ENCODE results near the gene ABCC1. TPM values are rescaled to one million over a fixed set of nuclear protein-coding genes. Genes with fewer than 3 reads are reported as not detected.

Gene ABCC1
- total RNA-seq, 1 experiment from 2014 or later = 23.6 TPM

GRCh38 chr16:16015849-16016248, 66.4 kb downstream of the ABCC1 start:
- Histone ChIP-seq H3K4me3 (ENCODE audit: low read length) (no peak overlapping the region), H3K9me2 (replicated peaks; ENCODE audit: insufficient read depth, low read length) (no peaks in the 10 kb centered on the region), H3K27me3 (ENCODE audit: low read length) (no peaks in the 10 kb centered on the region), H3K4me1 (ENCODE audit: low read length) (peaks cover 17% of the 10 kb centered on the region), H3K9me3 (ENCODE audit: low read length) (no peaks in the 10 kb centered on the region), H3K79me2 (ENCODE audit: low read length) (peaks cover 13% of the 10 kb centered on the region), H3K9ac (ENCODE audit: low read length) (no peak overlapping the region), H4K20me1 (ENCODE audit: insufficient read depth, low read depth, low read length) (no peaks in the 10 kb centered on the region), H3K36me3 (ENCODE audit: insufficient read depth, low read length) (peaks cover 6% of the 10 kb centered on the region; the same call in 1 of the 2 replicates), H2AFZ (ENCODE audit: low read length) (no peak overlapping the region), H3K27ac (ENCODE audit: low read length) (no peak overlapping the region), H3K4me2 (ENCODE audit: low read depth, low read length, poor library complexity, severe bottlenecking) (no peak overlapping the region)
- no peak for DNase-seq

GRCh38 chr16:16016388-16016964, 67.1 kb downstream of the ABCC1 start:
- no peaks in the 10 kb centered on the region for H4K20me1 ChIP-seq (ENCODE audit: insufficient read depth, low read depth, low read length)
- H3K79me2 ChIP-seq (ENCODE audit: low read length) = peaks cover 15% of the 10 kb centered on the region
- no peak for DNase-seq
- no peaks in the 10 kb centered on the region for H3K9me2 ChIP-seq (replicated peaks; ENCODE audit: insufficient read depth, low read length)
- no peaks in the 10 kb centered on the region for H3K9me3 ChIP-seq (ENCODE audit: low read length)
- H3K27ac ChIP-seq (ENCODE audit: low read length) = no peak overlapping the region
- peaks cover 24% of the 10 kb centered on the region for H3K4me1 ChIP-seq (ENCODE audit: low read length)
- H3K9ac ChIP-seq (ENCODE audit: low read length) = no peak overlapping the region
- H3K4me2 ChIP-seq (ENCODE audit: low read depth, low read length, poor library complexity, severe bottlenecking) = no peak overlapping the region
- no peak overlapping the region for H2AFZ ChIP-seq (ENCODE audit: low read length)
- peaks cover 6% of the 10 kb centered on the region; the same call in 1 of the 2 replicates for H3K36me3 ChIP-seq (ENCODE audit: insufficient read depth, low read length)
- H3K27me3 ChIP-seq (ENCODE audit: low read length) = no peaks in the 10 kb centered on the region
- H3K4me3 ChIP-seq (ENCODE audit: low read length) = no peak overlapping the region

- H2AFZ ChIP-seq (ENCODE audit: low read length) = no peak overlapping the region
- H3K4me3 ChIP-seq (ENCODE audit: low read length) = no peak overlapping the region
- no peaks in the 10 kb centered on the region for H4K20me1 ChIP-seq (ENCODE audit: insufficient read depth, low read depth, low read length)
- peaks cover 6% of the 10 kb centered on the region; the same call in 1 of the 2 replicates for H3K36me3 ChIP-seq (ENCODE audit: insufficient read depth, low read length)
- H3K9ac ChIP-seq (ENCODE audit: low read length) = no peak overlapping the region
- H3K4me2 ChIP-seq (ENCODE audit: low read depth, low read length, poor library complexity, severe bottlenecking) = no peak overlapping the region
- H3K79me2 ChIP-seq (ENCODE audit: low read length) = peaks cover 23% of the 10 kb centered on the region
- DNase-seq = no peak
- no peaks in the 10 kb centered on the region for H3K9me3 ChIP-seq (ENCODE audit: low read length)
- H3K9me2 ChIP-seq (replicated peaks; ENCODE audit: insufficient read depth, low read length) = no peaks in the 10 kb centered on the region
- H3K27ac ChIP-seq (ENCODE audit: low read length) = no peak overlapping the region
- H3K4me1 ChIP-seq (ENCODE audit: low read length) = peaks cover 37% of the 10 kb centered on the region
- H3K27me3 ChIP-seq (ENCODE audit: low read length) = no peaks in the 10 kb centered on the region
Observed at GRCh38 chr16:16017812-16018211, 68.4 kb downstream of the ABCC1 start.

- Histone ChIP-seq H3K4me2 (ENCODE audit: low read depth, low read length, poor library complexity, severe bottlenecking) (no peak overlapping the region), H3K27me3 (ENCODE audit: low read length) (no peaks in the 10 kb centered on the region), H3K4me1 (ENCODE audit: low read length) (peaks cover 43% of the 10 kb centered on the region), H3K9me3 (ENCODE audit: low read length) (no peaks in the 10 kb centered on the region), H3K9ac (ENCODE audit: low read length) (no peak overlapping the region), H3K36me3 (ENCODE audit: insufficient read depth, low read length) (peaks cover 6% of the 10 kb centered on the region; the same call in 1 of the 2 replicates), H2AFZ (ENCODE audit: low read length) (no peak overlapping the region), H4K20me1 (ENCODE audit: insufficient read depth, low read depth, low read length) (no peaks in the 10 kb centered on the region), H3K9me2 (replicated peaks; ENCODE audit: insufficient read depth, low read length) (no peaks in the 10 kb centered on the region), H3K27ac (ENCODE audit: low read length) (no peak overlapping the region), H3K4me3 (ENCODE audit: low read length) (no peak overlapping the region), H3K79me2 (ENCODE audit: low read length) (peaks cover 32% of the 10 kb centered on the region)
- no peak for DNase-seq
Observed at GRCh38 chr16:16018705-16019104, 69.3 kb downstream of the ABCC1 start.

- H3K4me2 ChIP-seq (ENCODE audit: low read depth, low read length, poor library complexity, severe bottlenecking) = no peak overlapping the region
- H3K9me2 ChIP-seq (replicated peaks; ENCODE audit: insufficient read depth, low read length) = no peaks in the 10 kb centered on the region
- DNase-seq = no peak
- peaks cover 6% of the 10 kb centered on the region; the same call in 1 of the 2 replicates for H3K36me3 ChIP-seq (ENCODE audit: insufficient read depth, low read length)
- H3K79me2 ChIP-seq (ENCODE audit: low read length) = peaks cover 36% of the 10 kb centered on the region
- H3K9ac ChIP-seq (ENCODE audit: low read length) = no peak overlapping the region
- H2AFZ ChIP-seq (ENCODE audit: low read length) = no peak overlapping the region
- H3K27me3 ChIP-seq (ENCODE audit: low read length) = no peaks in the 10 kb centered on the region
- peak overlapping the region; percentile 39 for H3K27ac ChIP-seq (ENCODE audit: low read length)
- H3K4me3 ChIP-seq (ENCODE audit: low read length) = no peak overlapping the region
- peaks cover 43% of the 10 kb centered on the region for H3K4me1 ChIP-seq (ENCODE audit: low read length)
- H4K20me1 ChIP-seq (ENCODE audit: insufficient read depth, low read depth, low read length) = no peaks in the 10 kb centered on the region
- H3K9me3 ChIP-seq (ENCODE audit: low read length) = no peaks in the 10 kb centered on the region
Observed at GRCh38 chr16:16019488-16019887, 70.1 kb downstream of the ABCC1 start.

- H2AFZ ChIP-seq (ENCODE audit: low read length) = no peak overlapping the region
- H3K4me2 ChIP-seq (ENCODE audit: low read depth, low read length, poor library complexity, severe bottlenecking) = peak overlapping the region; percentile 12
- H3K9me3 ChIP-seq (ENCODE audit: low read length) = no peaks in the 10 kb centered on the region
- DNase-seq = no peak
- H3K36me3 ChIP-seq (ENCODE audit: insufficient read depth, low read length) = peaks cover 6% of the 10 kb centered on the region; the same call in 1 of the 2 replicates
- peak overlapping the region; percentile 86 for H3K27ac ChIP-seq (ENCODE audit: low read length)
- no peaks in the 10 kb centered on the region for H4K20me1 ChIP-seq (ENCODE audit: insufficient read depth, low read depth, low read length)
- H3K9ac ChIP-seq (ENCODE audit: low read length) = peak overlapping the region; percentile 40; the same call in 1 of the 2 replicates
- H3K27me3 ChIP-seq (ENCODE audit: low read length) = no peaks in the 10 kb centered on the region
- peaks cover 43% of the 10 kb centered on the region for H3K4me1 ChIP-seq (ENCODE audit: low read length)
- H3K79me2 ChIP-seq (ENCODE audit: low read length) = peaks cover 40% of the 10 kb centered on the region
- H3K9me2 ChIP-seq (replicated peaks; ENCODE audit: insufficient read depth, low read length) = no peaks in the 10 kb centered on the region
- no peak overlapping the region for H3K4me3 ChIP-seq (ENCODE audit: low read length)
Observed at GRCh38 chr16:16020291-16020690, 70.9 kb downstream of the ABCC1 start.

GRCh38 chr16:16021020-16021419, 71.6 kb downstream of the ABCC1 start:
- H2AFZ ChIP-seq (ENCODE audit: low read length) = no peak overlapping the region
- H3K27ac ChIP-seq (ENCODE audit: low read length) = peak overlapping the region; percentile 86
- H4K20me1 ChIP-seq (ENCODE audit: insufficient read depth, low read depth, low read length) = no peaks in the 10 kb centered on the region; the same call in 1 of the 2 replicates
- no peaks in the 10 kb centered on the region for H3K9me3 ChIP-seq (ENCODE audit: low read length)
- peaks cover 43% of the 10 kb centered on the region for H3K4me1 ChIP-seq (ENCODE audit: low read length)
- peak overlapping the region; percentile 39 for H3K4me2 ChIP-seq (ENCODE audit: low read depth, low read length, poor library complexity, severe bottlenecking)
- H3K9me2 ChIP-seq (replicated peaks; ENCODE audit: insufficient read depth, low read length) = no peaks in the 10 kb centered on the region
- DNase-seq = peak; percentile 68
- H3K27me3 ChIP-seq (ENCODE audit: low read length) = no peaks in the 10 kb centered on the region
- H3K79me2 ChIP-seq (ENCODE audit: low read length) = peaks cover 43% of the 10 kb centered on the region
- H3K9ac ChIP-seq (ENCODE audit: low read length) = peak overlapping the region; percentile 43
- peaks cover 6% of the 10 kb centered on the region; the same call in 1 of the 2 replicates for H3K36me3 ChIP-seq (ENCODE audit: insufficient read depth, low read length)
- no peak overlapping the region for H3K4me3 ChIP-seq (ENCODE audit: low read length)

- no peak overlapping the region for H2AFZ ChIP-seq (ENCODE audit: low read length)
- peaks cover 41% of the 10 kb centered on the region for H3K79me2 ChIP-seq (ENCODE audit: low read length)
- H3K4me2 ChIP-seq (ENCODE audit: low read depth, low read length, poor library complexity, severe bottlenecking) = peak overlapping the region; percentile 39
- H4K20me1 ChIP-seq (ENCODE audit: insufficient read depth, low read depth, low read length) = no peaks in the 10 kb centered on the region; the same call in 1 of the 2 replicates
- H3K27me3 ChIP-seq (ENCODE audit: low read length) = no peaks in the 10 kb centered on the region
- peak overlapping the region; percentile 43 for H3K9ac ChIP-seq (ENCODE audit: low read length)
- peaks cover 43% of the 10 kb centered on the region for H3K4me1 ChIP-seq (ENCODE audit: low read length)
- H3K9me3 ChIP-seq (ENCODE audit: low read length) = no peaks in the 10 kb centered on the region
- no peaks in the 10 kb centered on the region for H3K9me2 ChIP-seq (replicated peaks; ENCODE audit: insufficient read depth, low read length)
- H3K27ac ChIP-seq (ENCODE audit: low read length) = peak overlapping the region; percentile 86
- DNase-seq = no peak
- H3K36me3 ChIP-seq (ENCODE audit: insufficient read depth, low read length) = peaks cover 3% of the 10 kb centered on the region; the same call in 1 of the 2 replicates
- H3K4me3 ChIP-seq (ENCODE audit: low read length) = no peak overlapping the region; the same call in 1 of the 2 replicates
Observed at GRCh38 chr16:16021646-16021987, 72.2 kb downstream of the ABCC1 start.

Measured in Karpas-422 (cell line).